Suprapubic skin (tissue), 4 donors: ENCODE data around the gene DNAJC11.

Experiments
- CTCF ChIP-seq, 2 donors: fragments of 200-600 bp in 1 of 2; fragments of 450-650 bp in 1 of 2; sonication (generic) in 1 of 2; IDR thresholded peaks; one replicate each; pipeline ENCODE4 v1.5.1; 2016 to 2019; ENCODE audit warnings: antibody characterized with exemption in 2 of 2, mild to moderate bottlenecking in 1 of 2, moderate library complexity in 1 of 2
- EP300 ChIP-seq: sonication (generic); formaldehyde crosslinking; IDR thresholded peaks from one replicate; pipeline ENCODE4 v1.6.1; 2017; ENCODE audit warnings: antibody characterized with exemption
- POLR2A ChIP-seq, 2 donors: fragments of 450-650 bp; IDR thresholded peaks; one replicate each; pipeline ENCODE4 v1.6.1; 2017; ENCODE audit warnings: antibody characterized with exemption in 2 of 2, mild to moderate bottlenecking in 2 of 2, moderate library complexity in 2 of 2
- POLR2AphosphoS5 ChIP-seq, 3 donors: sonication (generic); formaldehyde crosslinking; IDR thresholded peaks; one replicate each; pipeline ENCODE4 v1.6.1; 2017; ENCODE audit warnings: antibody characterized with exemption in 3 of 3

- no peak for TF ChIP-seq CTCF (IDR thresholded peaks at IDR 0.05)
- TF ChIP-seq POLR2A (IDR thresholded peaks at IDR 0.05), result no peak
- no peak for TF ChIP-seq POLR2AphosphoS5 (IDR thresholded peaks at IDR 0.05)
- no peak for TF ChIP-seq EP300
Observed at GRCh38 chr1:6745073-6745472, 43.5 kb upstream of the DNAJC11 start.
